HG03378 (cell line): ENCODE data around the gene LRRC10B.

ENCODE experiments used
- ATAC-seq: cut with Tn5 transposase; IDR thresholded peaks from one replicate; pipeline ENCODE4 v1.9.1; 2021; ENCODE audit warnings: mild to moderate bottlenecking, moderate library complexity; ENCODE audit not compliant: unreplicated experiment

Gene LRRC10B

GRCh38 chr11:61486011-61486620 lies 22.4 kb upstream of the LRRC10B start:
- no peak for ATAC-seq

GRCh38 chr11:61486779-61487178 lies 21.8 kb upstream of the LRRC10B start:
- ATAC-seq, result no peak

- no peak for ATAC-seq
Measured at GRCh38 chr11:61487342-61488025, 21.1 kb upstream of the LRRC10B start.

GRCh38 chr11:61488651-61489291 lies 19.8 kb upstream of the LRRC10B start:
- ATAC-seq, result no peak

GRCh38 chr11:61489833-61490721 lies 18.5 kb upstream of the LRRC10B start:
- ATAC-seq, result no peak

GRCh38 chr11:61491736-61492395 lies 16.7 kb upstream of the LRRC10B start:
- ATAC-seq, result no peak

- ATAC-seq, result no peak
Measured at GRCh38 chr11:61494381-61494961, 14.1 kb upstream of the LRRC10B start.

- no peak for ATAC-seq
Measured at GRCh38 chr11:61495801-61496601, 12.5 kb upstream of the LRRC10B start.

GRCh38 chr11:61496602-61497400 lies 11.7 kb upstream of the LRRC10B start:
- no peak for ATAC-seq

- no peak for ATAC-seq
Measured at GRCh38 chr11:61497473-61497872, 11.1 kb upstream of the LRRC10B start.

GRCh38 chr11:61497876-61498275 lies 10.7 kb upstream of the LRRC10B start:
- ATAC-seq, result no peak

GRCh38 chr11:61498767-61499341 lies 9.7 kb upstream of the LRRC10B start:
- no peak for ATAC-seq

- ATAC-seq, result no peak
Measured at GRCh38 chr11:61499816-61500491, 8.6 kb upstream of the LRRC10B start.

GRCh38 chr11:61502522-61502921 lies 6.0 kb upstream of the LRRC10B start:
- no peak for ATAC-seq

- ATAC-seq, result no peak
Measured at GRCh38 chr11:61503135-61503770, 5.3 kb upstream of the LRRC10B start.

GRCh38 chr11:61505106-61505505 lies 3.4 kb upstream of the LRRC10B start:
- no peak for ATAC-seq

GRCh38 chr11:61505640-61506155 lies 2.9 kb upstream of the LRRC10B start:
- ATAC-seq, result no peak
